ENCODE results near the gene DHFR.
"Not testable (repeated sequence)": the region's sequence is repeated elsewhere in the genome, so short reads cannot be mapped to it uniquely, and the experiment has no call there.

- TF ChIP-seq, protein P1, sequence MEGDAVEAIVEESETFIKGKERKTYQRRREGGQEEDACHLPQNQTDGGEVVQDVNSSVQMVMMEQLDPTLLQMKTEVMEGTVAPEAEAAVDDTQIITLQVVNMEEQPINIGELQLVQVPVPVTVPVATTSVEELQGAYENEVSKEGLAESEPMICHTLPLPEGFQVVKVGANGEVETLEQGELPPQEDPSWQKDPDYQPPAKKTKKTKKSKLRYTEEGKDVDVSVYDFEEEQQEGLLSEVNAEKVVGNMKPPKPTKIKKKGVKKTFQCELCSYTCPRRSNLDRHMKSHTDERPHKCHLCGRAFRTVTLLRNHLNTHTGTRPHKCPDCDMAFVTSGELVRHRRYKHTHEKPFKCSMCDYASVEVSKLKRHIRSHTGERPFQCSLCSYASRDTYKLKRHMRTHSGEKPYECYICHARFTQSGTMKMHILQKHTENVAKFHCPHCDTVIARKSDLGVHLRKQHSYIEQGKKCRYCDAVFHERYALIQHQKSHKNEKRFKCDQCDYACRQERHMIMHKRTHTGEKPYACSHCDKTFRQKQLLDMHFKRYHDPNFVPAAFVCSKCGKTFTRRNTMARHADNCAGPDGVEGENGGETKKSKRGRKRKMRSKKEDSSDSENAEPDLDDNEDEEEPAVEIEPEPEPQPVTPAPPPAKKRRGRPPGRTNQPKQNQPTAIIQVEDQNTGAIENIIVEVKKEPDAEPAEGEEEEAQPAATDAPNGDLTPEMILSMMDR (IDR thresholded peaks at IDR 0.05; ENCODE audit: borderline replicate concordance, extremely low read depth, low read length, poor library complexity, severe bottlenecking) = not testable (repeated sequence)
- not testable (repeated sequence) for TF ChIP-seq EZH2 (IDR thresholded peaks at IDR 0.05; ENCODE audit: borderline replicate concordance, low read depth, low read length, severe bottlenecking)
These were observed 74.5 kb downstream of the DHFR start for GRCh38 chr5:80580291-80580690.
